ENCODE data around the gene FA2H. TPM values are rescaled to one million over a fixed set of nuclear protein-coding genes. Genes with fewer than 3 reads are reported as not detected.
A peak's percentile ranks its signal among the peaks of the same experiment; 100 is the strongest.
"Not testable (repeated sequence)": the region's sequence is repeated elsewhere in the genome, so short reads cannot be mapped to it uniquely, and the experiment has no call there.

FA2H gene
- total RNA-seq, 1 donor from 2014 or later: not detected

GRCh38 chr16:74793571-74793970 is 19.0 kb upstream of the FA2H start:
- DNase-seq (ENCODE audit: extremely low spot score, unreplicated experiment): no peak
- H3K9me3 Mint-ChIP-seq (ENCODE audit: unreplicated experiment): no peaks in the 10 kb centered on the region
- H3K27me3 Mint-ChIP-seq (ENCODE audit: unreplicated experiment): peaks cover 47% of the 10 kb centered on the region
- H3K36me3 Mint-ChIP-seq (ENCODE audit: unreplicated experiment): no peaks in the 10 kb centered on the region
- no peak overlapping the region for H3K4me3 Mint-ChIP-seq (ENCODE audit: unreplicated experiment)
- no peaks in the 10 kb centered on the region for H3K4me1 Mint-ChIP-seq (ENCODE audit: unreplicated experiment)
- TF ChIP-seq CTCF (IDR thresholded peaks at IDR 0.05): no peak
- H3K27ac Mint-ChIP-seq (ENCODE audit: unreplicated experiment): no peak overlapping the region

- DNase-seq (ENCODE audit: extremely low spot score, unreplicated experiment): no peak
- H3K4me1 Mint-ChIP-seq (ENCODE audit: unreplicated experiment): no peaks in the 10 kb centered on the region
- no peak overlapping the region for H3K27ac Mint-ChIP-seq (ENCODE audit: unreplicated experiment)
- H3K27me3 Mint-ChIP-seq (ENCODE audit: unreplicated experiment): peaks cover 47% of the 10 kb centered on the region
- TF ChIP-seq CTCF (IDR thresholded peaks at IDR 0.05): no peak
- H3K9me3 Mint-ChIP-seq (ENCODE audit: unreplicated experiment): no peaks in the 10 kb centered on the region
- H3K36me3 Mint-ChIP-seq (ENCODE audit: unreplicated experiment): no peaks in the 10 kb centered on the region
- H3K4me3 Mint-ChIP-seq (ENCODE audit: unreplicated experiment): no peak overlapping the region
Measured at GRCh38 chr16:74792225-74792624, 17.6 kb upstream of the FA2H start.

GRCh38 chr16:74791749-74792148 is 17.1 kb upstream of the FA2H start:
- not testable (repeated sequence) for H3K9me3 Mint-ChIP-seq (ENCODE audit: unreplicated experiment); H3K4me1 Mint-ChIP-seq (ENCODE audit: unreplicated experiment); H3K27ac Mint-ChIP-seq (ENCODE audit: unreplicated experiment); H3K4me3 Mint-ChIP-seq (ENCODE audit: unreplicated experiment); H3K36me3 Mint-ChIP-seq (ENCODE audit: unreplicated experiment)
- peaks cover 44% of the 10 kb centered on the region for H3K27me3 Mint-ChIP-seq (ENCODE audit: unreplicated experiment)
- DNase-seq (ENCODE audit: extremely low spot score, unreplicated experiment): peak; percentile 53

GRCh38 chr16:74788108-74788507 is 13.5 kb upstream of the FA2H start:
- no peak for TF ChIP-seq CTCF (IDR thresholded peaks at IDR 0.05)
- H3K9me3 Mint-ChIP-seq (ENCODE audit: unreplicated experiment): no peaks in the 10 kb centered on the region
- H3K4me1 Mint-ChIP-seq (ENCODE audit: unreplicated experiment): no peaks in the 10 kb centered on the region
- peaks cover 25% of the 10 kb centered on the region for H3K27me3 Mint-ChIP-seq (ENCODE audit: unreplicated experiment)
- DNase-seq (ENCODE audit: extremely low spot score, unreplicated experiment): peak; percentile 25
- H3K4me3 Mint-ChIP-seq (ENCODE audit: unreplicated experiment): no peak overlapping the region
- no peak overlapping the region for H3K27ac Mint-ChIP-seq (ENCODE audit: unreplicated experiment)
- no peaks in the 10 kb centered on the region for H3K36me3 Mint-ChIP-seq (ENCODE audit: unreplicated experiment)

- H3K4me3 Mint-ChIP-seq (ENCODE audit: unreplicated experiment): no peak overlapping the region
- H3K36me3 Mint-ChIP-seq (ENCODE audit: unreplicated experiment): no peaks in the 10 kb centered on the region
- H3K27ac Mint-ChIP-seq (ENCODE audit: unreplicated experiment): no peak overlapping the region
- no peaks in the 10 kb centered on the region for H3K4me1 Mint-ChIP-seq (ENCODE audit: unreplicated experiment)
- peaks cover 35% of the 10 kb centered on the region for H3K27me3 Mint-ChIP-seq (ENCODE audit: unreplicated experiment)
- DNase-seq (ENCODE audit: extremely low spot score, unreplicated experiment): no peak
- no peak for TF ChIP-seq CTCF (IDR thresholded peaks at IDR 0.05)
- no peaks in the 10 kb centered on the region for H3K9me3 Mint-ChIP-seq (ENCODE audit: unreplicated experiment)
Measured at GRCh38 chr16:74785031-74785430, 10.4 kb upstream of the FA2H start.

- no peak overlapping the region for H3K27ac Mint-ChIP-seq (ENCODE audit: unreplicated experiment)
- peaks cover 9% of the 10 kb centered on the region for H3K4me1 Mint-ChIP-seq (ENCODE audit: unreplicated experiment)
- H3K36me3 Mint-ChIP-seq (ENCODE audit: unreplicated experiment): no peaks in the 10 kb centered on the region
- DNase-seq (ENCODE audit: extremely low spot score, unreplicated experiment): peak; percentile 67
- H3K27me3 Mint-ChIP-seq (ENCODE audit: unreplicated experiment): peaks cover 47% of the 10 kb centered on the region
- no peak overlapping the region for H3K4me3 Mint-ChIP-seq (ENCODE audit: unreplicated experiment)
- H3K9me3 Mint-ChIP-seq (ENCODE audit: unreplicated experiment): no peaks in the 10 kb centered on the region
- no peak for TF ChIP-seq CTCF (IDR thresholded peaks at IDR 0.05)
Measured at GRCh38 chr16:74778646-74779045, 4.0 kb upstream of the FA2H start.

Data from osteocyte (in vitro differentiated cells).